Subcutaneous abdominal adipose tissue (tissue), 5 donors: Measurements from ENCODE around the gene TULP4.
A peak's percentile ranks its signal among the peaks of the same experiment; 100 is the strongest.

Experiments used
- H3K27ac ChIP-seq: one replicate; pipeline ENCODE4 v1.7.0; 2013; ENCODE audit warnings: low read depth, mild to moderate bottlenecking, inconsistent platforms, low read length, moderate library complexity
- H3K27me3 ChIP-seq, 5 donors: one replicate each; pipeline ENCODE4 v1.7.0; 2013; ENCODE audit warnings: low read length in 5 of 5, inconsistent platforms in 1 of 5; ENCODE audit not compliant: control insufficient read depth in 5 of 5, insufficient read depth in 4 of 5
- H3K36me3 ChIP-seq, 5 donors: one replicate each; pipeline ENCODE4 v1.7.0; 2013; ENCODE audit warnings: low read length in 5 of 5; ENCODE audit not compliant: control insufficient read depth in 5 of 5, insufficient read depth in 5 of 5
- H3K4me1 ChIP-seq, 5 donors: one replicate each; pipeline ENCODE4 v1.7.0; 2013; ENCODE audit warnings: low read length in 5 of 5, mild to moderate bottlenecking in 3 of 5, moderate library complexity in 1 of 5; ENCODE audit not compliant: control insufficient read depth in 5 of 5, insufficient read depth in 5 of 5
- H3K4me3 ChIP-seq, 5 donors: one replicate each; pipeline ENCODE4 v1.7.0; 2013; ENCODE audit warnings: low read length in 5 of 5, low read depth in 1 of 5
- H3K9ac ChIP-seq, 5 donors: one replicate each; pipeline ENCODE4 v1.7.0; 2013; ENCODE audit warnings: low read length in 5 of 5, mild to moderate bottlenecking in 4 of 5, moderate library complexity in 3 of 5
- H3K9me3 ChIP-seq, 5 donors: one replicate each; pipeline ENCODE4 v1.7.0; 2013; ENCODE audit warnings: low read length in 5 of 5; ENCODE audit not compliant: control insufficient read depth in 5 of 5
- donor health status: healthy.
- donor health status: healthy.
- donor health status: healthy.
- donor health status: healthy.
- donor health status: healthy.

TULP4 gene

DNA sequence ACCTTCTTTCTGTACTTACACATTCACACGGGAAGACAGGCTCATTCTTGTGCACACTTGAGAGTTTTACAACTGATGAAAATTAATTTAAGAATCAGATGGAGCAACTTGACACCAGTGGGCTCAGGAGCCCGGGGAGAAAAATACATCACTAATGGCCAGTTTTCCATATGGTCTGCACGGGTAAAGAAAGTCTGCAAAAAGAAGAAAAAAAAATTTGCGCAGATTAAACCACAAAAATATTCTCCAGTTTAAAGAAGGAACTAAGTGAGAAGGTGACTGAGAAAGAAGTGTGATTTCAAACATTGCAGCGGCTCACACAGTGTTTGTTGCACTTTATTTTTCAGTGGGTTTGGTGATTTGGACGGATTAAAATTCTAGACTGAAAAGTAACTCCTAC is at the start of gene TULP4:
TSS of gene TULP4 (plus strand) at position 301 of the 400 bp plus-strand sequence. CDS start 1,552 bp downstream, outside the sequence.
- Histone ChIP-seq H3K27ac (no peak within 1 kb of the TSS), H3K4me1 (no peaks in the 10 kb centered on the region), H3K9ac (no peak within 1 kb of the TSS), H3K4me3 (no peak within 1 kb of the TSS), H3K9me3 (peaks cover 0 to 6% (median 5%) of the 10 kb centered on the region in 5 donors), H3K36me3 (peaks cover 11 to 22% (median 15%) of the 10 kb centered on the region in 5 donors), H3K27me3 (no peaks in the 10 kb centered on the region)

DNA sequence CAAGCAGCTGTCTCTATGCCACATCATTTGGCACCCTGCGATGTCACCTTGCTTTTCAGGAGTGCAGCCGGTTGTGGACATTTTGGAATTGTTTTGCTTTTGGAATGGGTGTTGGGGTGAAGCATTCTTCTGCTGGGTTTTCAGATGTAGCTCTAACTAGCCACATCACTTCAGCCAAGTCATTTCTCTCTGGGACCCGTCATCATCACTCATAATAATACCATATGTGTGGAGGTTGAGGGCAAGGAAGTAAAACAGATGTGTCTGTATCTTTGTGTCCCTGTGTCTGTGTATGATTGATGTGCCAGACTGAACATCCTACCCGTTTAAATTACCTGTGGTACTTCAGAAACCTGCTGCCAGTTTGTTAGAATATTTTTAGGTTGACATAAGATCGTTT is 49.5 kb upstream of the TULP4 start:
- Histone ChIP-seq H3K9me3 (no peaks in the 10 kb centered on the region), H3K4me1 (no peaks in the 10 kb centered on the region), H3K27ac (no peak overlapping the region), H3K27me3 (no peaks in the 10 kb centered on the region), H3K4me3 (no peak overlapping the region), H3K36me3 (peaks cover 0 to 7% (median 3%) of the 10 kb centered on the region in 5 donors), H3K9ac (no peak overlapping the region)

- no peak overlapping the region for H3K9ac ChIP-seq
- peaks cover 0 to 7% (median 3%) of the 10 kb centered on the region in 5 donors for H3K36me3 ChIP-seq
- no peak overlapping the region for H3K27ac ChIP-seq
- H3K9me3 ChIP-seq: no peaks in the 10 kb centered on the region
- H3K4me1 ChIP-seq: peaks cover 0 to 9% (median 5%) of the 10 kb centered on the region in 5 donors
- no peaks in the 10 kb centered on the region for H3K27me3 ChIP-seq
- no peak overlapping the region for H3K4me3 ChIP-seq
Measured at GRCh38 chr6:158264180-158264579, 48.1 kb upstream of the TULP4 start.

DNA sequence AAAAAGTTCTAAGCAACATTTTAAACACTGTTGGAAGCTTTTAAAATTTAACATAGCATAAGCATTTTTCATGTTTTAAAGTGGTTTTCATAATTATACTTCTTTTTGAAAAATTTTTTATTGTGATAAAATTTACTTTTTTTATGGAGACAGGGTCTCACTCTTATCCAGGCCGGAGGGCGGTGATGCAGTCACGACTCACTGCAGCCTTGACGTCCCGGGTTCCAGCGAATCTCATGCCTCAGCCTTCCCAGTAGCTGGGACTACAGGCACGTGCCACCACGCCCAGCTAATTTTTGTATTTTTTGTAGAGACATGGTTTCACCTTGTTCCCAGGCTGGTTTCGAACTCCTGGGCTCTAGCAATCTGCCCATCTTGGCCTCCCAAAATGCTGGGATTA is 46.1 kb upstream of the TULP4 start:
- Histone ChIP-seq H3K36me3 (peaks cover 0 to 7% (median 3%) of the 10 kb centered on the region in 5 donors), H3K4me3 (no peak overlapping the region), H3K9me3 (no peaks in the 10 kb centered on the region), H3K27ac (no peak overlapping the region), H3K27me3 (no peaks in the 10 kb centered on the region), H3K9ac (no peak overlapping the region), H3K4me1 (peaks cover 0 to 22% (median 12%) of the 10 kb centered on the region in 5 donors)

GRCh38 chr6:158268361-158269147 is 43.7 kb upstream of the TULP4 start:
- Histone ChIP-seq H3K4me3 (no peak overlapping the region), H3K27ac (peak overlapping the region; percentile 82), H3K9ac (no peak overlapping the region), H3K9me3 (no peaks in the 10 kb centered on the region), H3K27me3 (no peaks in the 10 kb centered on the region), H3K4me1 (peaks cover 0 to 22% (median 12%) of the 10 kb centered on the region in 5 donors), H3K36me3 (no peaks in the 10 kb centered on the region)

GRCh38 chr6:158269657-158270056 is 42.6 kb upstream of the TULP4 start:
- Histone ChIP-seq H3K9me3 (no peaks in the 10 kb centered on the region), H3K27ac (peak overlapping the region; percentile 82), H3K4me3 (no peak overlapping the region), H3K4me1 (peaks cover 0 to 22% (median 12%) of the 10 kb centered on the region in 5 donors), H3K9ac (no peak overlapping the region), H3K36me3 (no peaks in the 10 kb centered on the region), H3K27me3 (no peaks in the 10 kb centered on the region)

- H3K36me3 ChIP-seq: peaks cover 0 to 2% (median 0%) of the 10 kb centered on the region in 5 donors
- H3K27ac ChIP-seq: peak overlapping the region; percentile 82
- H3K9ac ChIP-seq: no peak overlapping the region
- peaks cover 0 to 22% (median 12%) of the 10 kb centered on the region in 5 donors for H3K4me1 ChIP-seq
- H3K4me3 ChIP-seq: no peak overlapping the region
- H3K27me3 ChIP-seq: no peaks in the 10 kb centered on the region
- no peaks in the 10 kb centered on the region for H3K9me3 ChIP-seq
Measured at GRCh38 chr6:158270389-158271127, 41.7 kb upstream of the TULP4 start.

DNA sequence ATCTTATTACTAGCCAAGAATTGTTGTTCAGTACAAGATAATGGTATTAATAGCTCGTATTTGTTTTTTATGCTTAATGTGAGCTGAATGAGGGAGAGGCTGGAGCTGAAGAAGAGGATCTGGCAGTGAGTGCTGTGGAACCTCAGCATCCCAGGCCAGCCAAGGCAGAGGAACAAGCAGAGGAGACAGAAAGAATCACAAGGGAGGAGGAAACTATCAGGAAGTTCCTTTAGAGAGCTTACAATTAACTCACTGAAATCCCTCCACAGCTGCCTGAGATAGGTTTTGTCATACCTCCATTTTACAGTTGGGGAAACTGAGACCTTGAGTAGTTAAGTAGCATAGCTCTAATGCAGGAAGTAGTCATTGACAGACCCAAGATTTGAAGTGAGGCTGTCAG is 39.9 kb upstream of the TULP4 start:
- no peaks in the 10 kb centered on the region for H3K9me3 ChIP-seq
- peaks cover 0 to 2% (median 0%) of the 10 kb centered on the region in 5 donors for H3K36me3 ChIP-seq
- no peak overlapping the region for H3K27ac ChIP-seq
- no peak overlapping the region for H3K9ac ChIP-seq
- peaks cover 0 to 22% (median 12%) of the 10 kb centered on the region in 5 donors for H3K4me1 ChIP-seq
- H3K4me3 ChIP-seq: no peak overlapping the region
- no peaks in the 10 kb centered on the region for H3K27me3 ChIP-seq

GRCh38 chr6:158278004-158278403 is 34.3 kb upstream of the TULP4 start:
- Histone ChIP-seq H3K36me3 (peaks cover 0 to 2% (median 0%) of the 10 kb centered on the region in 5 donors), H3K9me3 (no peaks in the 10 kb centered on the region), H3K27ac (no peak overlapping the region), H3K27me3 (no peaks in the 10 kb centered on the region), H3K4me3 (no peak overlapping the region), H3K4me1 (peaks cover 0 to 7% (median 0%) of the 10 kb centered on the region in 5 donors), H3K9ac (no peak overlapping the region)

- no peak overlapping the region for H3K4me3 ChIP-seq
- H3K9ac ChIP-seq: no peak overlapping the region
- H3K9me3 ChIP-seq: no peaks in the 10 kb centered on the region
- no peak overlapping the region for H3K27ac ChIP-seq
- H3K4me1 ChIP-seq: peaks cover 0 to 16% (median 8%) of the 10 kb centered on the region in 5 donors
- H3K36me3 ChIP-seq: peaks cover 0 to 2% (median 0%) of the 10 kb centered on the region in 5 donors
- H3K27me3 ChIP-seq: no peaks in the 10 kb centered on the region
Measured at GRCh38 chr6:158279615-158280014, 32.6 kb upstream of the TULP4 start.
